ENCODE measurements around the gene MAGEA4.

The MAGEA4 gene

DNA sequence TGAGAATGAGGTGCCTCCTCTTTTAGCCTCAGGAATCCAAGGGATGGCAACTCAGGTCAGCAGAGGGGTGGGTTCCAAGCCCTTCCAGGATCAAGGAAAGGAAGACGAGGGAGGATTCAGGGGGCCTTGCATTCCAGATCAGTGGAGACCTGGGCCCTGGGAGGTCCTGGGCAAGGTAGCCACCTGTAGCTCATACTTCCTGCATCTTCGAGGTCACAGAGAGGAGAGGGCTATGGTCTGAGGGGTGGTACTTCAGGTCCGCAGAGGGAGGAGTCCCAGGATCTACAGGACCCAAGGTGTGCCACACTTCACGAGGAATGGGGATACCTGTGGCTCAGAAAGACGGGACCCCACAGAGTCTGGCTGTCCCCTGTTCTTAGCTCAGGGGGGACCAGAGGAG, 9.2 kb downstream of the MAGEA4 start:
- H2BK120ac ChIP-seq (ENCODE audit: low read depth, low read length), result no peak overlapping the region
- H2BK5ac ChIP-seq (ENCODE audit: low read depth, low read length, poor library complexity, severe bottlenecking), result no peak overlapping the region
- no peak overlapping the region for H3K4ac ChIP-seq (ENCODE audit: low read depth in 1 of 2, low read length in 2 of 2)
- no peak overlapping the region for H2BK15ac ChIP-seq (ENCODE audit: low read depth, poor library complexity, severe bottlenecking)
- no peak overlapping the region for H2BK12ac ChIP-seq (ENCODE audit: low read length in 2 of 2)
- no peak overlapping the region for H2AK5ac ChIP-seq (ENCODE audit: low read length, severe bottlenecking)
- no peak overlapping the region for H4K8ac ChIP-seq (ENCODE audit: low read length)
- H3K14ac ChIP-seq (ENCODE audit: low read length in 2 of 2), result no peak overlapping the region
- no peaks in the 10 kb centered on the region for H3K4me1 ChIP-seq (ENCODE audit: control insufficient read depth, insufficient read depth, low read depth, low read length)
- H3K4me2 ChIP-seq (ENCODE audit: low read length, poor library complexity, severe bottlenecking), result no peak overlapping the region
- WGBS, result 73% methylated on average over 5 of the region's 5 CpGs
- no peak overlapping the region for H3K27ac ChIP-seq (ENCODE audit: low read length, poor library complexity, severe bottlenecking)
- H3K23ac ChIP-seq (ENCODE audit: low read length in 2 of 2), result no peak overlapping the region
- DNase-seq, result no peak
- H3K4me3 ChIP-seq (ENCODE audit: insufficient read depth in 1 of 2, low read depth in 1 of 2, low read length in 2 of 2), result no peak overlapping the region
- no peaks in the 10 kb centered on the region for H3K9me3 ChIP-seq (ENCODE audit: control insufficient read depth, low read length)
- H3K36me3 ChIP-seq (ENCODE audit: control insufficient read depth in 1 of 2, insufficient read depth in 2 of 2, low read depth in 1 of 2, low read length in 2 of 2), result no peaks in the 10 kb centered on the region
- no peak overlapping the region for H3K18ac ChIP-seq (ENCODE audit: low read depth in 1 of 2, low read length in 2 of 2)
- H3K27me3 ChIP-seq (ENCODE audit: control insufficient read depth in 1 of 2, insufficient read depth in 1 of 2, low read length in 2 of 2), result peaks cover 0 to 16% of the 10 kb centered on the region in 2 experiments
- no peak overlapping the region for H4K91ac ChIP-seq (ENCODE audit: low read length)
- H2AFZ ChIP-seq (ENCODE audit: low read depth, low read length), result no peak overlapping the region
- no peak overlapping the region for H3K9ac ChIP-seq (ENCODE audit: low read length)
- H3K79me1 ChIP-seq (replicated peaks; ENCODE audit: low read length, poor library complexity, severe bottlenecking), result no peaks in the 10 kb centered on the region

DNA sequence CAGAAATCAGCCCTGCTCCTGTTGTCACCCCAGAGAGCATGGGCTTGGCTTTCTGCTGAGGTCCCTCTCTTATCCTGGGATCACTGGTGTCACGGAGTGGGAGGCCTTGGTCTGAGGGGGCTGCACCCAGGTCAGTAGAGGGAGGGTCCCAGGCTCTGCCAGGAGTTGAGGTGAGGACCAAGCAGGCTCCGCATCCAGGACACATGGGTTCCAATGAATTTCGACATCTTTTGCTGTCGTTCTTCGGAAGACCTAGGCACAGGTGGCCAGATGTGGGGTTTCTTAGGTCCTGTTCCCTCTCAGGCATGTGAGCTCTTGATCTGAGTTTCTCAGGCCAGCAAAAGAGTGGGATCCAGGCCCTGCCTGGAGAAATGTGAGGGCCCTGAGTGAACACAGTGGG, 10.0 kb downstream of the MAGEA4 start:
- no peak overlapping the region for H2BK15ac ChIP-seq (ENCODE audit: low read depth, poor library complexity, severe bottlenecking)
- H2BK120ac ChIP-seq (ENCODE audit: low read depth, low read length), result no peak overlapping the region
- H3K18ac ChIP-seq (ENCODE audit: low read depth in 1 of 2, low read length in 2 of 2), result no peak overlapping the region
- no peak overlapping the region for H3K14ac ChIP-seq (ENCODE audit: low read length in 2 of 2)
- H2BK12ac ChIP-seq (ENCODE audit: low read length in 2 of 2), result no peak overlapping the region
- H3K23ac ChIP-seq (ENCODE audit: low read length in 2 of 2), result no peak overlapping the region
- peaks cover 0 to 16% of the 10 kb centered on the region in 2 experiments for H3K27me3 ChIP-seq (ENCODE audit: control insufficient read depth in 1 of 2, insufficient read depth in 1 of 2, low read length in 2 of 2)
- H3K4me1 ChIP-seq (ENCODE audit: control insufficient read depth, insufficient read depth, low read depth, low read length), result no peaks in the 10 kb centered on the region
- H4K91ac ChIP-seq (ENCODE audit: low read length), result no peak overlapping the region
- no peaks in the 10 kb centered on the region for H3K36me3 ChIP-seq (ENCODE audit: control insufficient read depth in 1 of 2, insufficient read depth in 2 of 2, low read depth in 1 of 2, low read length in 2 of 2)
- no peak overlapping the region for H3K4ac ChIP-seq (ENCODE audit: low read depth in 1 of 2, low read length in 2 of 2)
- 81% methylated on average over 4 of the region's 5 CpGs for WGBS
- DNase-seq, result no peak
- no peaks in the 10 kb centered on the region for H3K9me3 ChIP-seq (ENCODE audit: control insufficient read depth, low read length)
- no peak overlapping the region for H3K27ac ChIP-seq (ENCODE audit: low read length, poor library complexity, severe bottlenecking)
- H2AFZ ChIP-seq (ENCODE audit: low read depth, low read length), result no peak overlapping the region
- no peak overlapping the region for H3K9ac ChIP-seq (ENCODE audit: low read length)
- H4K8ac ChIP-seq (ENCODE audit: low read length), result no peak overlapping the region
- no peak overlapping the region for H3K4me2 ChIP-seq (ENCODE audit: low read length, poor library complexity, severe bottlenecking)
- no peak overlapping the region for H3K4me3 ChIP-seq (ENCODE audit: insufficient read depth in 1 of 2, low read depth in 1 of 2, low read length in 2 of 2)
- H2AK5ac ChIP-seq (ENCODE audit: low read length, severe bottlenecking), result no peak overlapping the region
- no peak overlapping the region for H2BK5ac ChIP-seq (ENCODE audit: low read depth, low read length, poor library complexity, severe bottlenecking)
- no peaks in the 10 kb centered on the region for H3K79me1 ChIP-seq (replicated peaks; ENCODE audit: low read length, poor library complexity, severe bottlenecking)

DNA sequence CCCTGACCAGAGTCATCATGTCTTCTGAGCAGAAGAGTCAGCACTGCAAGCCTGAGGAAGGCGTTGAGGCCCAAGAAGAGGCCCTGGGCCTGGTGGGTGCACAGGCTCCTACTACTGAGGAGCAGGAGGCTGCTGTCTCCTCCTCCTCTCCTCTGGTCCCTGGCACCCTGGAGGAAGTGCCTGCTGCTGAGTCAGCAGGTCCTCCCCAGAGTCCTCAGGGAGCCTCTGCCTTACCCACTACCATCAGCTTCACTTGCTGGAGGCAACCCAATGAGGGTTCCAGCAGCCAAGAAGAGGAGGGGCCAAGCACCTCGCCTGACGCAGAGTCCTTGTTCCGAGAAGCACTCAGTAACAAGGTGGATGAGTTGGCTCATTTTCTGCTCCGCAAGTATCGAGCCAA, 11.0 kb downstream of the MAGEA4 start:
- no peaks in the 10 kb centered on the region for H3K4me1 ChIP-seq (ENCODE audit: control insufficient read depth, insufficient read depth, low read depth, low read length)
- no peak overlapping the region for H2BK5ac ChIP-seq (ENCODE audit: low read depth, low read length, poor library complexity, severe bottlenecking)
- no peak overlapping the region for H3K14ac ChIP-seq (ENCODE audit: low read length in 2 of 2)
- H3K36me3 ChIP-seq (ENCODE audit: control insufficient read depth in 1 of 2, insufficient read depth in 2 of 2, low read depth in 1 of 2, low read length in 2 of 2), result no peaks in the 10 kb centered on the region
- H3K79me1 ChIP-seq (replicated peaks; ENCODE audit: low read length, poor library complexity, severe bottlenecking), result no peaks in the 10 kb centered on the region
- WGBS, result 85% methylated on average over 6 of the region's 6 CpGs
- H4K8ac ChIP-seq (ENCODE audit: low read length), result no peak overlapping the region
- H3K18ac ChIP-seq (ENCODE audit: low read depth in 1 of 2, low read length in 2 of 2), result no peak overlapping the region
- no peak overlapping the region for H2BK15ac ChIP-seq (ENCODE audit: low read depth, poor library complexity, severe bottlenecking)
- H3K27ac ChIP-seq (ENCODE audit: low read length, poor library complexity, severe bottlenecking), result no peak overlapping the region
- H3K4ac ChIP-seq (ENCODE audit: low read depth in 1 of 2, low read length in 2 of 2), result no peak overlapping the region
- H3K27me3 ChIP-seq (ENCODE audit: control insufficient read depth in 1 of 2, insufficient read depth in 1 of 2, low read length in 2 of 2), result peaks cover 0 to 16% of the 10 kb centered on the region in 2 experiments
- no peak overlapping the region for H4K91ac ChIP-seq (ENCODE audit: low read length)
- no peak overlapping the region for H2BK12ac ChIP-seq (ENCODE audit: low read length in 2 of 2)
- no peak overlapping the region for H3K9ac ChIP-seq (ENCODE audit: low read length)
- no peak overlapping the region for H2AFZ ChIP-seq (ENCODE audit: low read depth, low read length)
- no peak overlapping the region for H3K4me3 ChIP-seq (ENCODE audit: insufficient read depth in 1 of 2, low read depth in 1 of 2, low read length in 2 of 2)
- no peaks in the 10 kb centered on the region for H3K9me3 ChIP-seq (ENCODE audit: control insufficient read depth, low read length)
- H2BK120ac ChIP-seq (ENCODE audit: low read depth, low read length), result no peak overlapping the region
- no peak for DNase-seq
- no peak overlapping the region for H3K23ac ChIP-seq (ENCODE audit: low read length in 2 of 2)
- no peak overlapping the region for H2AK5ac ChIP-seq (ENCODE audit: low read length, severe bottlenecking)
- H3K4me2 ChIP-seq (ENCODE audit: low read length, poor library complexity, severe bottlenecking), result no peak overlapping the region

DNA sequence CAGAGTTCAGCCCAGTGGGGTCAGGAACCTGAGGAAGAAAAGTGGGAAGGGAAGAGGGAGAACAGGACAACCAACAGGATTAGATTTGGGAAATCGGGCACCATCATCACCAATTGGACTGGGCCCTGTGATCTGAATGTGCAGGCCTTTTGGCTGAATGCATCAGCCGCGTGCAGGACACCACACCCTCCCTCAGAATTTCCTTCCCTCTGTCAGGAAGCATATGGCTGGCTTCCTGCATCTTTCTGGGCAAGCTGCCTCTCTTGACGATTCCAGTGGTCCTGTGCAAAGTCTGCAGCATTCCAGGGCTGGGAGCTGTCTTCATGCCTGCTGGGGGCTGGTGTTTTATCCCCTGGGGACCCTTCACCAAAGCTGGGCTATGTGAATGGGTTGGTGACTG, 16.4 kb downstream of the MAGEA4 start:
- Histone ChIP-seq H2AFZ (ENCODE audit: low read depth, low read length) (no peak overlapping the region), H3K9ac (ENCODE audit: low read length) (no peak overlapping the region), H2BK15ac (ENCODE audit: low read depth, poor library complexity, severe bottlenecking) (no peak overlapping the region), H2AK5ac (ENCODE audit: low read length, severe bottlenecking) (no peak overlapping the region), H3K18ac (ENCODE audit: low read depth in 1 of 2, low read length in 2 of 2) (no peak overlapping the region), H3K4me1 (ENCODE audit: control insufficient read depth, insufficient read depth, low read depth, low read length) (no peaks in the 10 kb centered on the region), H3K23ac (ENCODE audit: low read length in 2 of 2) (no peak overlapping the region), H4K8ac (ENCODE audit: low read length) (no peak overlapping the region), H2BK120ac (ENCODE audit: low read depth, low read length) (no peak overlapping the region), H4K91ac (ENCODE audit: low read length) (no peak overlapping the region), H3K36me3 (ENCODE audit: control insufficient read depth in 1 of 2, insufficient read depth in 2 of 2, low read depth in 1 of 2, low read length in 2 of 2) (no peaks in the 10 kb centered on the region), H2BK12ac (ENCODE audit: low read length in 2 of 2) (no peak overlapping the region), H3K9me3 (ENCODE audit: control insufficient read depth, low read length) (no peaks in the 10 kb centered on the region), H3K4ac (ENCODE audit: low read depth in 1 of 2, low read length in 2 of 2) (no peak overlapping the region), H3K27ac (ENCODE audit: low read length, poor library complexity, severe bottlenecking) (no peak overlapping the region), H3K14ac (ENCODE audit: low read length in 2 of 2) (no peak overlapping the region), H2BK5ac (ENCODE audit: low read depth, low read length, poor library complexity, severe bottlenecking) (no peak overlapping the region), H3K4me3 (ENCODE audit: insufficient read depth in 1 of 2, low read depth in 1 of 2, low read length in 2 of 2) (no peak overlapping the region), H3K4me2 (ENCODE audit: low read length, poor library complexity, severe bottlenecking) (no peak overlapping the region), H3K27me3 (ENCODE audit: control insufficient read depth in 1 of 2, insufficient read depth in 1 of 2, low read length in 2 of 2) (peaks cover 0 to 23% of the 10 kb centered on the region in 2 experiments), H3K79me1 (replicated peaks; ENCODE audit: low read length, poor library complexity, severe bottlenecking) (no peaks in the 10 kb centered on the region)
- 92% methylated on average over 3 of the region's 4 CpGs for WGBS
- DNase-seq, result no peak
